SHP77 treated with DMSO at 0.1 percent for 48 hours (cell line): Measurements from ENCODE around the gene MYOF.
A peak's percentile ranks its signal among the peaks of the same experiment; 100 is the strongest.
"Not testable (repeated sequence)": the region's sequence is repeated elsewhere in the genome, so short reads cannot be mapped to it uniquely, and the experiment has no call there.

Source experiments
- DNase-seq: peaks from one replicate; lab custom pipeline; 2025; lab: John Stamatoyannopoulos, UW

The MYOF gene

GRCh38 chr10:93386631-93387369 is 95.3 kb downstream of the MYOF start:
- no peak for DNase-seq

GRCh38 chr10:93385345-93385744 is 96.8 kb downstream of the MYOF start:
- no peak for DNase-seq

GRCh38 chr10:93384006-93384405 is 98.1 kb downstream of the MYOF start:
- no peak for DNase-seq

- DNase-seq, result no peak
Measured at GRCh38 chr10:93383562-93383981, 98.6 kb downstream of the MYOF start.

- DNase-seq, result no peak
Measured at GRCh38 chr10:93379731-93380575, 102.2 kb downstream of the MYOF start.

GRCh38 chr10:93378997-93379730 is 103.0 kb downstream of the MYOF start:
- DNase-seq, result no peak

GRCh38 chr10:93378039-93378438 is 104.1 kb downstream of the MYOF start:
- no peak for DNase-seq

GRCh38 chr10:93376372-93377293 is 105.5 kb downstream of the MYOF start:
- DNase-seq, result peak; percentile 77

GRCh38 chr10:93370961-93371360 is 111.2 kb downstream of the MYOF start:
- no peak for DNase-seq

- no peak for DNase-seq
Measured at GRCh38 chr10:93369588-93370164, 112.5 kb downstream of the MYOF start.

GRCh38 chr10:93368210-93368609 is 113.9 kb downstream of the MYOF start:
- DNase-seq, result no peak

GRCh38 chr10:93367664-93368063 is 114.5 kb downstream of the MYOF start:
- no peak for DNase-seq

- DNase-seq, result no peak
Measured at GRCh38 chr10:93364966-93365365, 117.2 kb downstream of the MYOF start.

GRCh38 chr10:93363891-93364648 is 118.1 kb downstream of the MYOF start:
- DNase-seq, result no peak

- not testable (repeated sequence) for DNase-seq
Measured at GRCh38 chr10:93358398-93358797, 123.7 kb downstream of the MYOF start.

- DNase-seq, result no peak
Measured at GRCh38 chr10:93357680-93358079, 124.5 kb downstream of the MYOF start.

- DNase-seq, result no peak
Measured at GRCh38 chr10:93356516-93356915, 125.6 kb downstream of the MYOF start.

- DNase-seq, result no peak
Measured at GRCh38 chr10:93352638-93353383, 129.3 kb downstream of the MYOF start.

- no peak for DNase-seq
Measured at GRCh38 chr10:93346694-93347093, 135.4 kb downstream of the MYOF start.

GRCh38 chr10:93346108-93346507 is 136.0 kb downstream of the MYOF start:
- no peak for DNase-seq
